Left lung (tissue), 10 donors: ENCODE data around the gene CTBP1. TPM values are rescaled to one million over a fixed set of nuclear protein-coding genes. Genes with fewer than 3 reads are reported as not detected.

Experiments
- ATAC-seq: fragments of 200-7000 bp; cut with Tn5 transposase; one replicate; pipeline ENCODE4 v1.9.1; 2020; ENCODE audit warnings: moderate library complexity
- DNase-seq, 4 donors: peaks; one replicate each; pipeline ENCODE4 v3.0.0-alpha.2; 2013 to 2020
- H3K27ac ChIP-seq, 2 donors: fragments of 200-600 bp; sonication (generic) in 1 of 2; one replicate each; pipeline versions ENCODE4 v1.5.0 to v1.8.0; 2020 to 2021
- H3K27me3 ChIP-seq, 2 donors: fragments of 200-600 bp; sonication (generic) in 1 of 2; one replicate each; pipeline versions ENCODE4 v1.5.0 to v1.8.0; 2020 to 2021
- H3K36me3 ChIP-seq, 2 donors: fragments of 200-600 bp; sonication (generic) in 1 of 2; one replicate each; pipeline versions ENCODE4 v1.5.0 to v1.8.0; 2020 to 2021
- H3K4me1 ChIP-seq, 2 donors: fragments of 200-600 bp; one replicate each; pipeline ENCODE4 v1.8.0; 2021
- H3K4me3 ChIP-seq, 2 donors: fragments of 200-600 bp; sonication (generic) in 1 of 2; one replicate each; pipeline versions ENCODE4 v1.5.0 to v1.8.0; 2020 to 2021; ENCODE audit warnings: mild to moderate bottlenecking in 1 of 2
- H3K9me3 ChIP-seq, 2 donors: fragments of 200-600 bp; sonication (generic) in 1 of 2; one replicate each; pipeline versions ENCODE4 v1.5.0 to v1.8.0; 2020 to 2021
- CTCF ChIP-seq, 2 donors: fragments of 200-600 bp; sonication (generic) in 1 of 2; IDR thresholded peaks; one replicate each; pipeline versions ENCODE4 v1.5.0 to v1.8.0; 2021; ENCODE audit warnings: antibody characterized with exemption in 2 of 2
- intact Hi-C, 2 donors: fragments of 100-400 bp; cut with DNase I; formaldehyde crosslinking; loops; one replicate each; pipeline versions ENCODE4 v1.11.2 to v1.14.2; 2022
- polyA plus RNA-seq, 6 donors: library from polyadenylated mRNA; unstranded; fragments of 120-200 nt; gene quantifications; one replicate each; pipeline ENCODE4 v1.2.1, GENCODE V29; 2013; ENCODE audit not compliant: insufficient read length in 6 of 6
- total RNA-seq, 2 donors: library from RNA; stranded (reverse); fragmentation: NEBNext Ultra II Directional; extraction: Animal tissue kit (Norgen Biotek cat#: 25700); gene quantifications; one replicate each; pipeline ENCODE4 v1.2.1, GENCODE V29; 2021
- donor health status: DM: no; HTN: yes; CAD: no.
- donor health status: DM: no; HTN: no; CAD: no.

The CTBP1 gene
- total and polyA plus RNA-seq, 8 donors = 93.9 to 167 (median 122) TPM

GRCh38 chr4:1169691-1170096, 79.2 kb downstream of the CTBP1 start:
- DNase-seq (peak in 1 of 4 donors; percentile 74), ATAC-seq (no peak)
- intact Hi-C loops = loop anchor here in 1 of 2 donors (10.0 kb wide), 1 partner anchor 75 kb away; the partner anchor contains the start of gene CTBP1
- no peak overlapping the region for H3K27ac ChIP-seq
- no peak for TF ChIP-seq CTCF (IDR thresholded peaks at IDR 0.05)
- H3K9me3 ChIP-seq = no peaks in the 10 kb centered on the region
- peaks cover 24 to 64% of the 10 kb centered on the region in 2 donors for H3K27me3 ChIP-seq
- peaks cover 0 to 13% of the 10 kb centered on the region in 2 donors for H3K36me3 ChIP-seq
- H3K4me1 ChIP-seq = peaks cover 27 to 50% of the 10 kb centered on the region in 2 donors
- H3K4me3 ChIP-seq = no peak overlapping the region

- H3K27ac ChIP-seq = no peak overlapping the region
- no peak for ATAC-seq
- peaks cover 24 to 64% of the 10 kb centered on the region in 2 donors for H3K27me3 ChIP-seq
- intact Hi-C loops = loop anchor here in 1 of 2 donors (10.0 kb wide), 1 partner anchor 76 kb away; the partner anchor contains the start of gene CTBP1
- H3K36me3 ChIP-seq = peaks cover 0 to 13% of the 10 kb centered on the region in 2 donors
- peaks cover 27 to 50% of the 10 kb centered on the region in 2 donors for H3K4me1 ChIP-seq
- no peak for TF ChIP-seq CTCF (IDR thresholded peaks at IDR 0.05)
- no peaks in the 10 kb centered on the region for H3K9me3 ChIP-seq
- peak in 1 of 4 donors; percentile 60 for DNase-seq
- no peak overlapping the region for H3K4me3 ChIP-seq
Observed at GRCh38 chr4:1169171-1169671, 79.7 kb downstream of the CTBP1 start.

- TF ChIP-seq CTCF (IDR thresholded peaks at IDR 0.05) = no peak
- no peak for ATAC-seq
- intact Hi-C loops = loop anchor here in 1 of 2 donors (10.0 kb wide), 1 partner anchor 76 kb away; the partner anchor contains the start of gene CTBP1
- Histone ChIP-seq H3K36me3 (peaks cover 0 to 13% of the 10 kb centered on the region in 2 donors), H3K27me3 (peaks cover 24 to 56% of the 10 kb centered on the region in 2 donors), H3K4me1 (peaks cover 23 to 48% of the 10 kb centered on the region in 2 donors), H3K4me3 (peak overlapping the region; percentile 48 to 63), H3K27ac (no peak overlapping the region), H3K9me3 (no peaks in the 10 kb centered on the region)
- DNase-seq = peak in 1 of 4 donors; percentile 70
Observed at GRCh38 chr4:1168191-1169101, 80.5 kb downstream of the CTBP1 start.

- Histone ChIP-seq H3K27ac (peak overlapping the region in 1 of 2 donors; percentile 48), H3K36me3 (peaks cover 0 to 13% of the 10 kb centered on the region in 2 donors), H3K27me3 (peaks cover 23 to 47% of the 10 kb centered on the region in 2 donors), H3K4me3 (peak overlapping the region; percentile 48 to 63), H3K4me1 (peaks cover 16 to 41% of the 10 kb centered on the region in 2 donors), H3K9me3 (no peaks in the 10 kb centered on the region)
- ATAC-seq (peak; percentile 91), DNase-seq (peak; percentile 72 to 95 (median 88))
- TF ChIP-seq CTCF (IDR thresholded peaks at IDR 0.05) = peak; percentile 93
- intact Hi-C loops = loop anchor here in 1 of 2 donors (10.0 kb wide), 1 partner anchor 77 kb away; the partner anchor contains the start of gene CTBP1
Observed at GRCh38 chr4:1167244-1167949, 81.5 kb downstream of the CTBP1 start.
